Ascending aorta (tissue), 2 donors: ENCODE measurements around the gene LIN7A. TPM values are rescaled to one million over a fixed set of nuclear protein-coding genes. Genes with fewer than 3 reads are reported as not detected.
"Not testable (repeated sequence)": the region's sequence is repeated elsewhere in the genome, so short reads cannot be mapped to it uniquely, and the experiment has no call there.

Experiments used
- DNase-seq, 2 donors: peaks; one replicate each; pipeline ENCODE4 v3.0.0-alpha.2; 2019; ENCODE audit warnings: low spot score in 2 of 2
- H3K27ac ChIP-seq, 2 donors: fragments of 200-600 bp; sonication (generic); one replicate each; pipeline ENCODE4 v1.5.1; 2016 to 2017; ENCODE audit warnings: mild to moderate bottlenecking in 1 of 2
- H3K27me3 ChIP-seq: fragments of 200-600 bp; sonication (generic); one replicate; pipeline ENCODE4 v1.5.1; 2017
- H3K36me3 ChIP-seq, 2 donors: fragments of 200-600 bp; sonication (generic); one replicate each; pipeline ENCODE4 v1.5.1; 2016
- H3K4me1 ChIP-seq, 2 donors: fragments of 200-600 bp; sonication (generic); one replicate each; pipeline ENCODE4 v1.5.1; 2016 to 2017; ENCODE audit warnings: mild to moderate bottlenecking in 1 of 2
- H3K4me3 ChIP-seq, 2 donors: fragments of 200-600 bp; sonication (generic); one replicate each; pipeline ENCODE4 v1.5.1; 2016 to 2017; ENCODE audit warnings: mild to moderate bottlenecking in 1 of 2
- H3K9me3 ChIP-seq, 2 donors: fragments of 200-600 bp; sonication (generic); one replicate each; pipeline ENCODE4 v1.5.1; 2016
- CTCF ChIP-seq, 3 experiments: fragments of 200-600 bp in 2 of 3; fragments of 450-650 bp in 1 of 3; sonication (generic) in 2 of 3; IDR thresholded peaks; one replicate each; pipeline ENCODE4 v1.5.1; 2016 to 2019; ENCODE audit warnings: antibody characterized with exemption in 3 of 3, mild to moderate bottlenecking in 1 of 3, moderate library complexity in 1 of 3
- intact Hi-C: fragments of 100-400 bp; cut with DNase I; formaldehyde crosslinking; loops from one replicate; pipeline ENCODE4 v1.15.1; 2023
- total RNA-seq: library from RNA; depleted of rRNA; stranded (reverse); fragments of >200 nt; gene quantifications from one replicate; pipeline ENCODE4 v1.1.0, GENCODE V29; 2016

The LIN7A gene
- total RNA-seq, 1 donor from 2014 or later = 4.6 TPM

GRCh38 chr12:80798281-80798680 is 139.5 kb downstream of the LIN7A start:
- no peak for TF ChIP-seq CTCF (IDR thresholded peaks at IDR 0.05)

GRCh38 chr12:80794551-80794950 is 143.2 kb downstream of the LIN7A start:
- no peak overlapping the region for H3K27ac ChIP-seq
- intact Hi-C loops = no loop called here
- H3K27me3 ChIP-seq = no peaks in the 10 kb centered on the region
- H3K36me3 ChIP-seq = no peaks in the 10 kb centered on the region
- no peak for DNase-seq
- no peaks in the 10 kb centered on the region for H3K9me3 ChIP-seq
- TF ChIP-seq CTCF (IDR thresholded peaks at IDR 0.05) = no peak
- H3K4me1 ChIP-seq = no peaks in the 10 kb centered on the region
- H3K4me3 ChIP-seq = no peak overlapping the region

More at GRCh38 chr12:80798281-80798680, 139.5 kb downstream of the LIN7A start:
- H3K9me3 ChIP-seq = no peaks in the 10 kb centered on the region
- H3K4me3 ChIP-seq = no peak overlapping the region
- intact Hi-C loops = no loop called here
- no peak for DNase-seq
- H3K27ac ChIP-seq = no peak overlapping the region
- H3K36me3 ChIP-seq = no peaks in the 10 kb centered on the region
- H3K27me3 ChIP-seq = no peaks in the 10 kb centered on the region
- H3K4me1 ChIP-seq = no peaks in the 10 kb centered on the region

DNA sequence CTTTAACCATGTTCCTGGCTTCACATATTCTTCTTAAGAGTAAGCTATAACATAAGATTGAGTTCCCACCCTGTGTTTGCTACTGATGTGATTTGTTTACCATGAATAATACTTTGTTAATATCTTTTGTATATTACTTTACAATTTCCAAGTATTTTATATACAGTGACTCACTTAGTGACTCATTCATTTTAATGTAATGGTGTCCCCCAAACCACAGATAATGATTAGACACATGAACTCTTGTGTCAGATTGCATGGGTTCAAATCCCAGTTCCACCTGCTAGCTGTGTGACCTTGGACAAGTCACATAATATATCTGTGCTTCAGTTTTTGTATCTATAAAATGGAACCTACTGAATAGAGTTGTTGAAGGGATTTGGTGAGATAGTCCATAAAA is 144.9 kb downstream of the LIN7A start:
- DNase-seq = no peak
- intact Hi-C loops = no loop called here
- H3K27ac ChIP-seq = no peak overlapping the region
- H3K9me3 ChIP-seq = no peaks in the 10 kb centered on the region
- no peak for TF ChIP-seq CTCF (IDR thresholded peaks at IDR 0.05)
- H3K4me3 ChIP-seq = no peak overlapping the region
- no peaks in the 10 kb centered on the region for H3K4me1 ChIP-seq
- no peaks in the 10 kb centered on the region for H3K27me3 ChIP-seq
- H3K36me3 ChIP-seq = no peaks in the 10 kb centered on the region

DNA sequence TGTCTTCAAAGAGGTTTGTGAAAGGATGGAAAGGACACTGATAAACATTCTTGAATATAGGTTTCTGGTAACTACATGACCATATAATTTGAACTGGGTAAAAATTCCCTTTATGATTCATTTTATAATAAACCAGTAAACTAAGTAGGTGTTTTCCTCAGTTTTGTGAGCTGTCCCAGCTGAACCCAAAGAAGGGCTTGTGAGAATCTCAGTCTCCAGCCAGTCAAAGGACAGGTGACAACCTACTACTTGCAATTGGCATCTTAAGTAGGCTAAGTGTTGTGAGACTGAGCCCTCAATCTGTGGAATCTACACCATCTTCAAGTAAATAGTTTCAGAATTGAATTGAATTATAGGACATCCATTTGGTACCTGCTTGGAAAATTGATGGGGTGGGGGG is 145.9 kb downstream of the LIN7A start:
- Histone ChIP-seq H3K36me3 (no peaks in the 10 kb centered on the region), H3K27me3 (no peaks in the 10 kb centered on the region)

GRCh38 chr12:80788407-80788806 is 149.3 kb downstream of the LIN7A start:
- not testable (repeated sequence) for H3K27ac ChIP-seq

More for the DNA sequence above, 145.9 kb downstream of the LIN7A start:
- no peak for TF ChIP-seq CTCF (IDR thresholded peaks at IDR 0.05)
- no peak overlapping the region for H3K4me3 ChIP-seq
- H3K4me1 ChIP-seq = no peaks in the 10 kb centered on the region
- H3K27ac ChIP-seq = no peak overlapping the region
- intact Hi-C loops = no loop called here
- no peaks in the 10 kb centered on the region for H3K9me3 ChIP-seq
- no peak for DNase-seq

DNA sequence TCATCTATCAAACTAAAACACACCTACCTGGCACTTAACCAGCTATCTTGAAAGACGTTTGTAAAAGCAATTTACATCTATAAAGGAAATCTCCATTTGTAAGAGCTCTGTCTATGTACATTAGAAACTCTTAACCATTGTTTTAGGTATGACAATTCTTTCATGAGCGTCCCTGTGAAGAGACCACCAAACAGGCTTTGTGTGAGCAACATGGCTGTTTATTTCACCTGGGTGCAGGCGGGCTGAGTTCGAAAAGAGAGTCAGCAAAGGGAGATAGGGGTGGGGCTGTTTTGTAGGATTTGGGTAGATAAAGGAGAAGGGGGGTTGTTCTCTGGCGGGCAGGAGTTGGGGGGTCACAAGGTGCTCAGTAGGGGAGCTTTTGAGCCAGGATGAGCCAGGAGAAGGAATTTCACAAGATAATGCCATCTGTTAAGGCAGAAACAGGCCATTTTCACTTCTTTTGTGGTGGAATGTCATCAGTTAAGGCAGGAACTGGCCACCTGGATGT is 154.7 kb downstream of the LIN7A start:
- H3K27me3 ChIP-seq, DNase-seq, H3K27ac ChIP-seq, H3K4me1 ChIP-seq, H3K4me3 ChIP-seq, H3K9me3 ChIP-seq, H3K36me3 ChIP-seq, intact Hi-C loops: not testable (repeated sequence)

More at GRCh38 chr12:80788407-80788806, 149.3 kb downstream of the LIN7A start:
- H3K4me1 ChIP-seq, H3K9me3 ChIP-seq, H3K27me3 ChIP-seq, H3K4me3 ChIP-seq, DNase-seq, H3K36me3 ChIP-seq, intact Hi-C loops: not testable (repeated sequence)

DNA sequence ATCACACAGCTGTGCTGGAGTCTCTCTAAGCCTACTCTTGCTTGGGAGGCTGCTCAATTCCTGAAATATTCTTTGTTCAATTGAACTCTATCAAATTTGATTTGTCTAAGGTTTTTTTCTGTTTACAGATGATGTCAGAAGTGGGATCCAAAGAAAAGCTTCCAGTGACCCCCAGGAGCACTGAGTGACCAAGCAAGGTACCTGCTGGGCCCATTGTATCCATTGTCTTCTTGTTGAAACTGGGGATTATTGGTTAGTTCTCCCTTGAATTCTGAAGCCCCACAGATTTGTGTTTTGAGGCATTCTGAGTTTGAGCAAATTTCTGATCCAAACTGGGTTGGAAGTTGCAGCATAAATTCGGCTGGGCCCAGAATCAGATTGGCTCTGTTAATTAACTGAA is 156.4 kb downstream of the LIN7A start:
- no peak for TF ChIP-seq CTCF (IDR thresholded peaks at IDR 0.05)
- no peaks in the 10 kb centered on the region for H3K9me3 ChIP-seq
- no peak for DNase-seq
- H3K4me3 ChIP-seq = no peak overlapping the region
- no peak overlapping the region for H3K27ac ChIP-seq
- intact Hi-C loops = no loop called here
- H3K27me3 ChIP-seq = no peaks in the 10 kb centered on the region
- peaks cover 0 to 18% of the 10 kb centered on the region in 2 donors for H3K4me1 ChIP-seq
- no peaks in the 10 kb centered on the region for H3K36me3 ChIP-seq
